Right lobe of liver (tissue), 6 donors: ENCODE measurements around the gene STK24. TPM values are rescaled to one million over a fixed set of nuclear protein-coding genes. Genes with fewer than 3 reads are reported as not detected.

ENCODE experiments used
- ATAC-seq, 4 donors: fragments of 200-7000 bp; cut with Tn5 transposase; one replicate each; pipeline ENCODE4 v1.9.1; 2020; ENCODE audit warnings: mild to moderate bottlenecking in 4 of 4, moderate library complexity in 4 of 4
- DNase-seq, 3 donors: peaks; one replicate each; pipeline ENCODE4 v3.0.0-alpha.2; 2020
- H3K27ac ChIP-seq, 3 donors: fragments of 200-600 bp; one replicate each; pipeline ENCODE4 v1.8.0; 2022
- H3K27me3 ChIP-seq, 2 donors: fragments of 200-600 bp; one replicate each; pipeline ENCODE4 v1.8.0; 2022
- H3K36me3 ChIP-seq, 4 donors: fragments of 200-600 bp; sonication (generic) in 1 of 4; one replicate each; pipeline versions ENCODE4 v1.5.1 to v1.8.0; 2017 to 2022; ENCODE audit warnings: control low read depth in 1 of 4
- H3K4me1 ChIP-seq, 4 donors: fragments of 200-600 bp; sonication (generic) in 1 of 4; one replicate each; pipeline versions ENCODE4 v1.5.1 to v1.8.0; 2017 to 2022; ENCODE audit warnings: control low read depth in 1 of 4
- H3K4me3 ChIP-seq, 3 donors: fragments of 200-600 bp; one replicate each; pipeline ENCODE4 v1.8.0; 2022
- H3K9me3 ChIP-seq, 4 donors: fragments of 200-600 bp; sonication (generic) in 1 of 4; one replicate each; pipeline versions ENCODE4 v1.5.1 to v1.8.0; 2017 to 2022; ENCODE audit warnings: control low read depth in 1 of 4
- CTCF ChIP-seq, 4 donors: fragments of 200-600 bp in 3 of 4; fragments of 450-650 bp in 1 of 4; IDR thresholded peaks; one replicate each; pipeline versions ENCODE4 v1.5.1 to v1.8.0; 2016 to 2022; ENCODE audit warnings: antibody characterized with exemption in 4 of 4, mild to moderate bottlenecking in 2 of 4
- POLR2A ChIP-seq: fragments of 450-650 bp; IDR thresholded peaks from one replicate; pipeline ENCODE4 v1.6.1; 2017; ENCODE audit warnings: antibody characterized with exemption, mild to moderate bottlenecking
- WGBS: methylation state at CpG from one replicate; pipeline ENCODE4 v1.1.6; 2018; ENCODE audit warnings: low coverage, low lambda C conversion rate; ENCODE audit not compliant: insufficient coverage; ENCODE audit errors: missing lambda C conversion rate; 5-methylcytosine and 5-hydroxymethylcytosine counted together
- intact Hi-C, 2 donors: fragments of 100-400 bp; cut with DNase I; formaldehyde crosslinking; loops; one replicate each; pipeline versions ENCODE4 v1.11.2 to v1.14.1; 2022
- total RNA-seq, 6 experiments: library from RNA; depleted of rRNA in 2 of 6; stranded (reverse); fragments of >200 nt in 2 of 6; fragmentation: NEBNext Ultra II Directional in 3 of 6; extraction: Animal tissue kit (Norgen Biotek cat#: 25700) in 3 of 6; gene quantifications; one replicate each; pipeline versions ENCODE4 v1.1.0 to v1.2.4, GENCODE V29; 2016 to 2023
- donor health status: DM: no; HTN: yes; CAD: no.
- donor health status: DM: no; HTN: no; CAD: no.
- donor health status: DM: no; HTN: no; CAD: no.
- donor health status: DM: no; HTN: yes; CAD: no.
- donor health status: DM: no; HTN: yes; CAD: no.

STK24 gene
- total RNA-seq, 6 experiments from 2014 or later = 14.8 to 40.8 (median 28.6) TPM

- DNase-seq (no peak), ATAC-seq (no peak)
- Histone ChIP-seq H3K4me3 (no peak overlapping the region), H3K27me3 (no peaks in the 10 kb centered on the region), H3K36me3 (no peaks in the 10 kb centered on the region), H3K4me1 (peaks cover 0 to 24% (median 4%) of the 10 kb centered on the region in 4 donors), H3K9me3 (no peaks in the 10 kb centered on the region), H3K27ac (no peak overlapping the region)
- WGBS = 97% methylated on average over 7 of the region's 7 CpGs
- TF ChIP-seq CTCF (IDR thresholded peaks at IDR 0.05) = no peak
- TF ChIP-seq POLR2A = no peak
- intact Hi-C loops = no loop called here
Measured at GRCh38 chr13:98559169-98559568, 17.7 kb downstream of the STK24 start.

GRCh38 chr13:98557937-98558792 is 18.7 kb downstream of the STK24 start:
- Histone ChIP-seq H3K27ac (no peak overlapping the region), H3K27me3 (no peaks in the 10 kb centered on the region), H3K4me1 (peaks cover 0 to 23% (median 4%) of the 10 kb centered on the region in 4 donors), H3K9me3 (no peaks in the 10 kb centered on the region), H3K4me3 (no peak overlapping the region), H3K36me3 (no peaks in the 10 kb centered on the region)
- intact Hi-C loops = no loop called here
- TF ChIP-seq CTCF (IDR thresholded peaks at IDR 0.05) (no peak), POLR2A (no peak)
- ATAC-seq (no peak), DNase-seq (no peak)
- whole genome bisulfite sequencing = 74% methylated on average over 10 of the region's 10 CpGs

GRCh38 chr13:98556968-98557631 is 19.8 kb downstream of the STK24 start:
- TF ChIP-seq POLR2A = no peak
- no peak for TF ChIP-seq CTCF (IDR thresholded peaks at IDR 0.05)
- 85% methylated on average over 8 of the region's 10 CpGs for WGBS
- DNase-seq = no peak
- H3K27me3 ChIP-seq = no peaks in the 10 kb centered on the region
- no peaks in the 10 kb centered on the region for H3K36me3 ChIP-seq
- peaks cover 0 to 23% (median 4%) of the 10 kb centered on the region in 4 donors for H3K4me1 ChIP-seq
- no peak overlapping the region for H3K4me3 ChIP-seq
- ATAC-seq = peak; percentile 40 to 73 (median 48)
- H3K27ac ChIP-seq = no peak overlapping the region
- intact Hi-C loops = no loop called here
- H3K9me3 ChIP-seq = no peaks in the 10 kb centered on the region

- DNase-seq (no peak), ATAC-seq (no peak)
- H3K9me3 ChIP-seq = no peaks in the 10 kb centered on the region
- intact Hi-C loops = no loop called here
- no peaks in the 10 kb centered on the region for H3K27me3 ChIP-seq
- no peak overlapping the region for H3K4me3 ChIP-seq
- 70% methylated on average over 4 of the region's 8 CpGs for WGBS
- no peaks in the 10 kb centered on the region for H3K36me3 ChIP-seq
- TF ChIP-seq CTCF (IDR thresholded peaks at IDR 0.05) (no peak), POLR2A (no peak)
- no peak overlapping the region for H3K27ac ChIP-seq
- H3K4me1 ChIP-seq = peaks cover 0 to 23% (median 4%) of the 10 kb centered on the region in 4 donors
Measured at GRCh38 chr13:98556142-98556816, 20.6 kb downstream of the STK24 start.
